Uterus (tissue), 2 donors: ENCODE results near the gene LPAR1.

Experiments
- POLR2A ChIP-seq, 2 donors: fragments of 450-650 bp; IDR thresholded peaks; one replicate each; pipeline ENCODE4 v1.6.1; 2016; ENCODE audit warnings: antibody characterized with exemption in 2 of 2, mild to moderate bottlenecking in 1 of 2, moderate library complexity in 1 of 2
- TF ChIP-seq, protein P1 (sequence below), 4 experiments: fragments of 200-600 bp in 2 of 4; fragments of 450-650 bp in 2 of 4; sonication (generic) in 2 of 4; IDR thresholded peaks; one replicate each; pipeline ENCODE4 v1.5.1; 2016 to 2019; ENCODE audit warnings: antibody characterized with exemption in 4 of 4, mild to moderate bottlenecking in 2 of 4, moderate library complexity in 1 of 4

DNA sequence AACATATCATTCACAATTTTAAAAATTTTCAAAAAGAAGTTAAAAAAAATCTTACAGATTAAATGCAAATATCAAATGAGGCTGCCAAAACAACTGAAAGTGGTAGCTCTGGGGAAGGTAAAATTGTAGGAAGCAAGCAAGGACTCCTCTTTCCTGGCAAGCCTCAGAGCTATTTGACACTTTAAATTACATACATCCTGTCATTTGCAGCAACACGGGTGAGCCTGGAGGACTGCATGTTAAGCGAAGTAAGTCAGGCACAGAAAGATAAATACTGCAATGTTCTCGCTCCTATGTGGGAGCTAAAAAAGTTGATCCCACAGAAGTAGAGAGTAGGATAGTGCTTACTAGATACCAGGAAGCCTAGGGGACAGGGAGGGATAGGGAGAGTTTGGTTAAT, 58.0 kb downstream of the LPAR1 start:
- no peak for TF ChIP-seq POLR2A (IDR thresholded peaks at IDR 0.05)
- TF ChIP-seq, protein P1, sequence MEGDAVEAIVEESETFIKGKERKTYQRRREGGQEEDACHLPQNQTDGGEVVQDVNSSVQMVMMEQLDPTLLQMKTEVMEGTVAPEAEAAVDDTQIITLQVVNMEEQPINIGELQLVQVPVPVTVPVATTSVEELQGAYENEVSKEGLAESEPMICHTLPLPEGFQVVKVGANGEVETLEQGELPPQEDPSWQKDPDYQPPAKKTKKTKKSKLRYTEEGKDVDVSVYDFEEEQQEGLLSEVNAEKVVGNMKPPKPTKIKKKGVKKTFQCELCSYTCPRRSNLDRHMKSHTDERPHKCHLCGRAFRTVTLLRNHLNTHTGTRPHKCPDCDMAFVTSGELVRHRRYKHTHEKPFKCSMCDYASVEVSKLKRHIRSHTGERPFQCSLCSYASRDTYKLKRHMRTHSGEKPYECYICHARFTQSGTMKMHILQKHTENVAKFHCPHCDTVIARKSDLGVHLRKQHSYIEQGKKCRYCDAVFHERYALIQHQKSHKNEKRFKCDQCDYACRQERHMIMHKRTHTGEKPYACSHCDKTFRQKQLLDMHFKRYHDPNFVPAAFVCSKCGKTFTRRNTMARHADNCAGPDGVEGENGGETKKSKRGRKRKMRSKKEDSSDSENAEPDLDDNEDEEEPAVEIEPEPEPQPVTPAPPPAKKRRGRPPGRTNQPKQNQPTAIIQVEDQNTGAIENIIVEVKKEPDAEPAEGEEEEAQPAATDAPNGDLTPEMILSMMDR (IDR thresholded peaks at IDR 0.05), result no peak
